A673 (cell line): ENCODE results near the gene CHD2. TPM values are rescaled to one million over a fixed set of nuclear protein-coding genes. Genes with fewer than 3 reads are reported as not detected.

ENCODE experiments used
- BruUV-seq: library from RNA; stranded (reverse); fragments of 400-500 nt; replicated peaks from 2 replicates; lab custom pipeline; 2021; lab: Mats Ljungman, UMichigan
- CTCF ChIA-PET: fragments of 300-600 bp; sonication (Branson Sonifier 250); formaldehyde crosslinking; loops from one replicate; lab custom pipeline; 2022; ENCODE audit warnings: antibody characterized with exemption; lab: Charles Lee
- POLR2A ChIA-PET: fragments of 300-600 bp; sonication (Branson Sonifier 250); formaldehyde crosslinking; loops from one replicate; lab custom pipeline; 2022; ENCODE audit warnings: antibody characterized with exemption; ENCODE audit not compliant: low non-redundant PET; lab: Charles Lee
- DNase-seq: peaks from one replicate; pipeline ENCODE4 v3.0.0-alpha.2; 2015; ENCODE audit warnings: low spot score
- H3K27ac ChIP-seq: fragments of 200-600 bp; sonication (generic); 2 replicates; pipeline ENCODE4 v1.5.1; 2016; ENCODE audit warnings: mixed run types, low read depth, mild to moderate bottlenecking, mixed read lengths, antibody characterized with exemption, low read length; ENCODE audit not compliant: poor library complexity, severe bottlenecking
- H3K27me3 ChIP-seq: fragments of 200-600 bp; sonication (generic); replicated peaks from 2 replicates; pipeline ENCODE4 v1.6.1; 2017; ENCODE audit warnings: mixed run types, low read depth, mild to moderate bottlenecking, mixed read lengths, antibody characterized with exemption, low read length; ENCODE audit not compliant: insufficient read depth, poor library complexity
- H3K36me3 ChIP-seq: fragments of 200-600 bp; sonication (generic); 2 replicates; pipeline ENCODE4 v1.6.1; 2016; ENCODE audit warnings: mixed run types, mild to moderate bottlenecking, mixed read lengths, antibody characterized with exemption, low read length; ENCODE audit not compliant: insufficient read depth, poor library complexity, severe bottlenecking
- H3K4me1 ChIP-seq: fragments of 200-600 bp; sonication (generic); 2 replicates; pipeline ENCODE4 v1.6.1; 2017; ENCODE audit warnings: mixed run types, mild to moderate bottlenecking, mixed read lengths, antibody characterized with exemption, low read length; ENCODE audit not compliant: insufficient read depth, poor library complexity, severe bottlenecking
- H3K4me3 ChIP-seq: fragments of 200-600 bp; sonication (generic); 2 replicates; pipeline ENCODE4 v1.5.1; 2016; ENCODE audit warnings: low read depth, mixed run types, mild to moderate bottlenecking, mixed read lengths, low read length; ENCODE audit not compliant: poor library complexity, severe bottlenecking
- H3K9me3 ChIP-seq: fragments of 200-600 bp; sonication (generic); 2 replicates; pipeline ENCODE4 v1.6.1; 2016; ENCODE audit warnings: mixed run types, low read depth, mild to moderate bottlenecking, mixed read lengths, antibody characterized with exemption, low read length; ENCODE audit not compliant: poor library complexity, severe bottlenecking
- CTCF ChIP-seq: fragments of 300-800, 200-600 bp; sonication (generic); conservative IDR thresholded peaks from 2 replicates; pipeline ENCODE4 v1.5.1; 2017; ENCODE audit warnings: low read depth, mild to moderate bottlenecking, antibody characterized with exemption, low read length, moderate library complexity, mixed read lengths
- EZH2 ChIP-seq: fragments of 200-600 bp; sonication (generic); IDR thresholded peaks from 2 replicates; pipeline ENCODE4 v1.6.1; 2017; ENCODE audit warnings: borderline replicate concordance, low read depth, mild to moderate bottlenecking, mixed read lengths, antibody characterized with exemption, low read length; ENCODE audit not compliant: poor library complexity, severe bottlenecking
- intact Hi-C: fragments of 100-400 bp; cut with micrococcal nuclease; formaldehyde crosslinking; loops from one replicate; pipeline ENCODE4 v1.10.0; 2022; ENCODE audit not compliant: unreplicated experiment
- microRNA-seq: library from miRNA; unstranded; fragments of <30 nt; microRNA quantifications from one replicate; pipeline ENCODE4 v1.2.0, GENCODE V29; 2021
- total RNA-seq: library from RNA; stranded (reverse); gene quantifications from 2 replicates; pipeline ENCODE4 v1.2.3, GENCODE V29; 2021

Gene CHD2
- total RNA-seq, 1 experiment from 2014 or later = 75.7 TPM

- CTCF ChIA-PET = no interaction called here
- H3K27ac ChIP-seq = no peak overlapping the region
These were observed 176.8 kb downstream of the CHD2 start for GRCh38 chr15:93076875-93077274.

More at GRCh38 chr15:93076875-93077274, 176.8 kb downstream of the CHD2 start:
- no peaks in the 10 kb centered on the region for H3K9me3 ChIP-seq
- H3K27me3 ChIP-seq = peaks cover under 1% of the 10 kb centered on the region
- H3K36me3 ChIP-seq = no peaks in the 10 kb centered on the region
- peaks cover under 1% of the 10 kb centered on the region for H3K4me1 ChIP-seq
- intact Hi-C loops = no loop called here
- no peak overlapping the region for H3K4me3 ChIP-seq
- DNase-seq = no peak
- TF ChIP-seq CTCF (no peak), EZH2 (no peak)
- POLR2A ChIA-PET = no interaction called here
- BruUV-seq = no TSS peak

Small RNAs within 50 kb of the gene (microRNA-seq; reads per million reads assigned to microRNA genes)
- gene MIR3175 = 5.9 reads per million, percentile 19 among the genes with 10 or more reads in this experiment

Other genes with a start within 250 kb of the CHD2 start
- gene FAM174B, start 244.5 kb upstream of the CHD2 start, total RNA-seq = 2.7 and 3.7 TPM in 2 replicates
- gene RGMA, start 188.9 kb downstream of the CHD2 start, total RNA-seq = 5.0 and 8.3 TPM in 2 replicates